OCI-LY3 (cell line): ENCODE data around the gene MYL10.

Source experiments
- CTCF ChIP-seq: fragments of 200-600, 300-600 bp; sonication (generic); IDR thresholded peaks from 2 replicates; pipeline ENCODE4 v1.5.1; 2014; ENCODE audit warnings: antibody characterized with exemption, low read length, low read depth
- EZH2phosphoT487 ChIP-seq: fragments of 200-600 bp; shearing (Covaris generic); IDR thresholded peaks from 2 replicates; pipeline ENCODE4 v1.6.1; 2018; ENCODE audit warnings: antibody characterized with exemption, mixed run types, low read depth

- TF ChIP-seq CTCF (no peak), EZH2phosphoT487 (no peak)
Observed at GRCh38 chr7:101671371-101672356, 42.6 kb upstream of the MYL10 start.
